Fibroblast of gingiva (primary cell): Measurements from ENCODE around the gene SKI.

Experiments
- DNase-seq: peaks from one replicate; pipeline ENCODE4 v3.0.0-alpha.2; 2011; ENCODE audit warnings: low read depth

SKI gene

GRCh38 chr1:2274929-2275475, 46.9 kb downstream of the SKI start:
- DNase-seq, result no peak

- DNase-seq, result peak; percentile 44
These were observed 47.8 kb downstream of the SKI start for GRCh38 chr1:2275796-2276536.

- DNase-seq, result peak; percentile 44
These were observed 48.9 kb downstream of the SKI start for GRCh38 chr1:2276803-2277580.

GRCh38 chr1:2277741-2278488, 49.8 kb downstream of the SKI start:
- DNase-seq, result no peak

GRCh38 chr1:2278591-2279209, 50.6 kb downstream of the SKI start:
- no peak for DNase-seq

- DNase-seq, result peak; percentile 78
These were observed 51.1 kb downstream of the SKI start for GRCh38 chr1:2279210-2279639.

- no peak for DNase-seq
These were observed 51.7 kb downstream of the SKI start for GRCh38 chr1:2279817-2280216.

GRCh38 chr1:2282556-2283270, 54.6 kb downstream of the SKI start:
- DNase-seq, result no peak

GRCh38 chr1:2283371-2283990, 55.4 kb downstream of the SKI start:
- no peak for DNase-seq

GRCh38 chr1:2283991-2284895, 56.1 kb downstream of the SKI start:
- DNase-seq, result no peak

- no peak for DNase-seq
These were observed 56.8 kb downstream of the SKI start for GRCh38 chr1:2284932-2285331.

- no peak for DNase-seq
These were observed 58.8 kb downstream of the SKI start for GRCh38 chr1:2286923-2287322.

- DNase-seq, result no peak
These were observed 59.5 kb downstream of the SKI start for GRCh38 chr1:2287649-2288048.

- DNase-seq, result no peak
These were observed 60.2 kb downstream of the SKI start for GRCh38 chr1:2288311-2288710.

- no peak for DNase-seq
These were observed 60.9 kb downstream of the SKI start for GRCh38 chr1:2288816-2289536.

GRCh38 chr1:2289607-2290006, 61.5 kb downstream of the SKI start:
- no peak for DNase-seq

GRCh38 chr1:2290171-2290578, 62.1 kb downstream of the SKI start:
- DNase-seq, result no peak

- peak; percentile 97 for DNase-seq
These were observed 62.7 kb downstream of the SKI start for GRCh38 chr1:2290595-2291510.
